DMS79 treated with DMSO at 0.1 percent for 48 hours (cell line): ENCODE data around the gene PTGIS.

ENCODE experiments used
- DNase-seq: peaks from one replicate; lab custom pipeline; 2025; lab: John Stamatoyannopoulos, UW

Gene PTGIS

DNA sequence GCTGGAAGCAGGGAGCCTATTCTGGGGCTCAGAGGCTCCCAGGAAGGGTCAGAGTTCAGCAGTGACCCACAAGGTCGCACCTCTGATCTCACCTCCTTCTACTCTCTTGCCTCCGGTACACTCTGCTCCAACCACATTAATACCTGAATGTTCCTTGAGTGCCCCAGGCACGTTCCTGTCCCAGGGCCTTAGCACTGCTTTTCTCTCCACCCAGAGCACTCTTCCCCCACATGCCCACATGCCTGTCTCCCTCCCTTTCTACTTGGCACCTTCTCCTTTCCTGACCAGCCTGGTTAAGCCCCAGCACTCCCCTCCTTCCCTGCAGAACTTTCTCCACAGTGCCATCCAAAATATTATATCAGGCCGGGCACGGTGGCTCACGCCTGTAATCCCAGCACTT, 98.9 kb downstream of the PTGIS start:
- DNase-seq = no peak

DNA sequence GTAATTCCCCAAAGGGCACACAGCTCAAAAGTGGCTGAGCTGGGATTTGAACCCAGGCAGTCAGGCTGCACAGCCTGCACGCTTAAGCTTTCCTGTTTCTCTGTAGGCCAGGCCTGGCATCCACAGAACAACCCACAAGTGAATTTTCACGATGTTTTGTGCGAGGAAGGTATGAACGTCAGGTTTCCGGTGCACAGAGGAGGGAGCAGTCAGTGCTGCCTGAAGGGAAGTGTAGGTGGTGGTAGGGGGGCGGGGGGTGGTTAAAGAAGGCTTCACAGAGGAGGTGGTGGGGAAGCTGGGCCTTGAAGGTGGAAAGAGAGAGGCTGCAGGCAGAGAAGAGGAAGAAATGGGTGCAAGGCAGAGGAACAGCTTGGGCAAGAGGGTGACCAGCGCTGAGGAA, 99.5 kb downstream of the PTGIS start:
- DNase-seq = no peak

DNA sequence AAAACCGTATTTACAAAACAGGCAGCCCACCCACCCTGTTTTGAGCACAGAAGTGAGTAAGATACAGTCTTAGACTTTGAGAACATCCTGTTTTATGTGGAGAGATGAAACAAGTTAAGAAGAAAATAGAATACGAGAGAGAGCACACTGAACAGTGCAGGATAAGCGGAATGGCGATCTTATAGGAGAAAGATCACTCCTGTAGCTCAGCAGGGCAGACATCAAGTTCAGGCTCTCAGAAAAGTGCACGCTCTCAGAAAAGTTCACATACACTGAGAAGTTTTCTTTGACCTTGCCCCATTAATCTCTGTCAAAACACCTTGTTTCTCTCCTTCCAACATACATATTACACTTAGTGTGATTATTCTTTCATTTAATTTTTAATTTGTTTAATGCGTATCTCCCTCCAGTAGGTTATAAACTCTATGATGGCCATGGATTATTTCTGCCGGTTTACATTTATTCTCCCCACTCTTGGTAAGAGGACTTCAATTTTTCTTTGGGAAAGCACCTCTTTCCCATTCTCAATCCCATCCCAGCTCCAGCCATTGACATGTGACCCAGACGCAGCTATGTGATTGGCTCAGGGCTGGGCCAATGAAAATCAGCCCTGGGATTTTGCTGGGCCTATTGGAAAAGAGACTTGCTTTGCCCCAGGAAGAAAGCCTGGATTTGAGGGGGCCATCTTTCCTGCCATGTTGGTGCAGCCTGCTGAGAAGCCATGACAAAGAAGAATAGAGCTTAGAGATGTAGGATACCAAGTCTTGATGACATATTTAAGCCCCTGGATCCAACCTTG, 101.6 kb downstream of the PTGIS start:
- DNase-seq = no peak

DNA sequence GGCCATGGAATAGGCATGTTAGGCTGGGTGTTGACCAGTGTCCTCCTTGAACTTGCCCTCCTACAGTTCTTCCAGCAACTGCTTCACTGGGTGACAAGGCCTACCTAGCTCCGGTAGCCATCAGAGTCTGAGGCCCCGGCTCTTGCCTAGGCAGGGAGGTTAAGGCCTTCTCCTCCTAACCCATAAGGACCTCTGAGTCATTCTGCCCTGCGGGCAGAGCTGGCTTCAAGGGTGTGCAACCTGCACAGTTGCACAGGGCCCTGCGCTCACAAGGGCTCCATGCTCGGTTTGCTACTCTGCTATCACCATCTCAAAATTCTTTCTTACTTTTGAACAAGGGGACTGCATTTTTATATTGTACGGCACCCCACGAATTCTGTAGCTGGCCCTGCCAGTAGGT, 103.4 kb downstream of the PTGIS start:
- DNase-seq = no peak

DNA sequence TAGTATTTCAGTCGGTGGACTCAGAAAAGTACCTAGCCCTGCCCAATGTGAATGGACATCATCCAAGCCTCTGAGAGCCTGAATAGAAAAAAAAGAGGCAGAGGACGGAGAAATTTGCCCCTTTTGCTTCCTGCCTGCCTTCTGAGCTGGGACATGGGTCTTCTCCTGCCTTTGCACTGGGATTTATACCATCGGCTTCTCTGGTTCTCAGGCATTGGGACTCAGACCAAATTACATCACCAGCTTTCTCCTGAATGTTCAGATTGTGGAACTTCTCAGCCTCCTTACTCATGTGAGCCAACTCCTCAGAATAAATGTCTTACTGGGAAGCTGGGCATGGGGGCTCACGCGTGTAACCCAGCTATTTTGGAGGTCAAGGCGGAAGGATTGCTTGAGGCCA, 105.3 kb downstream of the PTGIS start:
- no peak for DNase-seq

DNA sequence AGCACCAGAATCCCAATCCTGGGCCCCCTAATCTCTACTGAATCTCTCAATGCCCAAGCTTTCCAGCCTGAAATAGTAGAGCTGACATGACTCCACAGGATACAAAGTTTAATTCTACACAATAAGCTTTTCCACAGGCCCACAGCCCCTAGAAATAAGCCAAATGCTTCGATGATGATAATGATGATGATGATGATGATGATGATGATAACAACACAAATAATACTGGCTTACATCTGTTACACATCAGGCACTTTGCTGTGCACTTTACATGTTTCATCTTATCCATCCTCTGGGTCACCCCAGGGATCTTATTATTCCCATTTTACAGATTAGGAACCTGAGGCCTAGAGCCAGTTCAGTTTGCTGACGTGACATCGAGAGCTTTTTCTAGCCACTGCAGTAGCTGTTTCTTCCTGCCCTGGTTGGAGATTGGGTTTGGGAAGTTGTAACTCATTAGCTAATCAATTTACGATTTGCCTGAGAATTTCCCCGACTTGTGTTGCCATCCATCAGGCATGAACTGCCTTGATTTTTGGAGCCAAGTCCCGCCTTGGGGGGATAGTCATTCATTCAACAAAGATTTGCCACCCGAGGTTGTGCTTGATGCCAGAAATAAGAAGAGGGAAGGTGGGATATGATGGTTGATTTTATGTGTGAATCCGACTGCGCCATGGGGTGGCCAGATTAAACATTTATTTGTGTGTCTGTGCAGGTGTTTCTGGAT, 105.9 kb downstream of the PTGIS start:
- no peak for DNase-seq

DNA sequence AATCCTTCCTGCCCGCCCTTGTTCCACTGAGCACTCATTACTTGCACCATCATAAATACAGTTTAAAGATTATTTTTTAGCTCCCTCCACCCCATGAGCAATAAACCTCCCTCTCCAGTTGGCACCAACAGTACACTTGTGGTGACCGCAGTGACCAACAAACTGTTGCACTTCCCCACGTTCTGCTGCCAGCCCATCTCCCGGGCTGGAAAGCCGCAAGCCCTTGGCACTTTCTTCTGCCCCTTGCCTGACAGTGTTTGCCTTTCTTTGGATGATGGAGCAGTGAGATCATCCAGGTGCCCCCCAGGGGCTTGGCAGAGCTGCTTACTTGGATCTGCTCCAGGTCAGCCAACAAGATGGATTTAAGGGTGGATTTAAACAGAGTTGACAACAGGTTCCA, 107.0 kb downstream of the PTGIS start:
- peak; percentile 84 for DNase-seq

DNA sequence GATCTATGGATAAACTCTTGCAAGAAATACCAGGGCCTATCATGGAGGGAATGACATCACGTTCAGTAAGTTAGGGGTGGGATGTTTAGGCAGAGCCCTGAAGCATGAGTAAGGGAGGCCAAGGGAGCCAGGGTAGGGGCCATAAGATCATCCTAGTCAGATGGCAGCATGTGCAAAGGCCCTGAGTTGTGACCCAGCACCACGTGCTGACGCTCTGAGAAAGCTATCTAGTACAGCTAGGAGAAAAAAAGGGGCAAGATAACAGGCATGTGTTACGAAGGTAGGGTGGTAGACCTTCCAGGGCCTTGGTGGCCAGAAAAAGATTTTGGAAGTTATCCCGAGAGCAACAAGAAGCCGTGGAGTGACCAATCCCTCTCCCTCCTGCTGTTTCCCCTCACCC, 107.8 kb downstream of the PTGIS start:
- no peak for DNase-seq

DNA sequence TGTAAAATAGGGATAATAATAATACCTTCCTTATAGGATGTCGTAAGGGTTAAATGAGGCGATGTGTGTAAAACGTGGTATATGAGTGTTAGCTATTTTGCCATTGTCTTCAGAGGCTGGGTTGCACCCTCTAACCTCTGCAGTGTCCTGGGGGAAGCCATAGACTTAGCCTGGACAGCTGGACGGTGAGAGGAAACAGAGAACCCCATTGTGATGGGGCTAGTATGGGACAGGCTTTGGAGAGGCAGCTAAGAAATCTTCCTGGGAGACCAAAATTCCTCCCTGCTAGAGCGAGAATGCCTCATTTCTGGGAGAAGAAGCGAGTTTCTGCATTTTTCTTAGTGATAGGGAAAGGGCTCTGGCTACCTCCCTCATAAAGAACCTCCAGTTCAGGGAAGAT, 108.3 kb downstream of the PTGIS start:
- DNase-seq = no peak

DNA sequence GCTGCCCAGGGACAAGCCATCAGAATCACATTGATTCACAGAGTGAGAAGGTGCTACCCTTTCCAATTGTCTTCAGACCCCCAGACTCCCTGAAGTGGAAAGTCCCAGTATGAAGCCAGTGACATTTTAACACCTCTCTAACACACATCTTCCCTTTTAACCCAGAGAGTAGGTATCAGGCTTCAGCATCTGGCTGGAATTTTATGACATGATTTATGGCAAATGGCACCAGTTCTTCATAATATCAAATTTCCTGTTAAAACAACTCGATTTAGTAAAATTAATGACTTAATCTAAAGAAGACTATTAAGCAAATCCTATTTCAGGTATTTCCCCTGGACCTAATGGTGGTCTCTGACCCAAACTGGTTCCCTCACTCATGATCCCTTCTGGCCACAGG, 110.5 kb downstream of the PTGIS start:
- no peak for DNase-seq

DNA sequence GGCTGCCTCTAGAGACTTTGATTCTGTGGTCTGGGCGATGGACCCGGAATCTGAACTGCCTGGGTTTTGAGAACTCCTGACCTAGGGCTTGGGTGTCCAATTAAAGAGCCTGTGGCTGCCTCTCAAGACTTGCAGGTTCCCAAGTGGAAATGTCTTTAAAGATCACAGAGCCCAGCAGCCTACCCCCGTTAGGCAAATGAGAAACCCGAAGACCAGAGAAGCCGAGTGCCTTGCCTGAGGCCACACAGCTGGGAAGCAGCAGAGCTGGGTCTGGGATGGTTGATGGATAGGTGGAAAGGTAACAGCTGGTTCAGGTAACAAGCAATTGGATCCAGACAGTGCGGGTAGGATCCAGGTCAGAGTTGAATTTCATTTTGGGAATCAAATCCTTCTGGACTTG, 111.3 kb downstream of the PTGIS start:
- DNase-seq = no peak

DNA sequence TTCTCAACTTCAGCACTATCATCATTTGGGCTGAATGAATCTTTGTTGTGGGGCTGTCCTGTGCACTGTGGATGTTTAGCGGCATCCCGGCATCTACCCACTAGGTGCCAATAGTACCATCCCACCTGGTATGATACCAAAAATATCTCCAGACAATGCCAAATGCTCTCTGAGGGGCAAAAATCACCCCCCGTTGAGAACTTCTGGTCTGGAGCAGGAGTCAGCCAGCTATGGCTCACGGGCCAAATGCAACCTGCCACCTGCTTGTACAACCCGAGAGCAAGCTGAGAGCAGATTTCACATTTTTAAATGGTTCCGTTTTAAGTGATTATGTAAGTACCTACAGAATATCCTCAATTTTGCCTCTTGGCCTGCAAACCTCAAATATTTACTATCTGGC, 112.2 kb downstream of the PTGIS start:
- no peak for DNase-seq
